ENCODE data around the gene PKP2.
A peak's percentile ranks its signal among the peaks of the same experiment; 100 is the strongest.

The PKP2 gene

DNA sequence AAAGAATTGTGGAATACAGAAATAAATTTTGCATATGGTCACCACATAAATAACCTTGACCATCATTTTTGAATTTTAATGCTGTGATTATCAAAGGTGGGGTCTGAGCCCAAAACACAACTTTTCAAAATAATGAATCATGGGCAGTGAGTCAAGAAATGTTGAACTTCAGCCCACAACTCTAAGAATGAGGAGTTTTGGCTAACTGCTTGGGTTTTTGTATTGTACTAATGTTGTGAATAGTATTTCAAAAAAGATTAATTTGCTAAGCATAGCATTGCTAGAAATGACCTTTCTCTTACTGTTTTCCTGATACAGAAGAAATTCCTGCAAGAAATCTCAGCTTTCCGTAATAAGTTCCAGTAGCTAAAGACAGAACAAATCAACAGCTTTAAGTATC, 116.5 kb downstream of the PKP2 start:
- DNase-seq: no peak
- in situ Hi-C loops (cut with HindIII; ENCODE audit: low pct_ligation_motif_present, low pct_unique_long_range_greater_than_20kb, low sequenced_read_pairs): no loop called here

DNA sequence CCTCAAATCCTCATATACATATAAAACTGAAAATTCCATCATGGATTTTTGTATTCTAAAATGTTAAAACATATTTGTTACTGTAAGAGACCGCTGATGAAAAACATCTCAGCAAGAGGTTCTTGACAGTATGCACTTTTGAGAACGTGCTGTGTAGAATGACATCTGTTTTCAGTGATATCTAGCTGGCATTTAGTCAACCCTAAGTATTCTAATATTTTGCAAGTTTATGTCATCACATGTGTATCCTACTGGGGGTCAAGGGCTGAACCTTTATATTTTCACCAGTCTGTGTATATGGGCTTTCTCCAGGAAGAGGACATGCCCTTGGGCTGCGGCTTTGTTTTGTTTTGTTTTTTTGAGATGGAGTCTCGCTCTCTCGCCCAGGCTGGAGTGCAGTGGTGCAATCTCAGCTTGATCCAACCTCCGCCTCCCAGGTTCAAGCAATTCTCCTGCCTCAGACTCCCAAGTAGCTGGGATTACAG, 118.8 kb downstream of the PKP2 start:
- in situ Hi-C loops (cut with HindIII; ENCODE audit: low pct_ligation_motif_present, low pct_unique_long_range_greater_than_20kb, low sequenced_read_pairs): no loop called here
- no peak for DNase-seq

DNA sequence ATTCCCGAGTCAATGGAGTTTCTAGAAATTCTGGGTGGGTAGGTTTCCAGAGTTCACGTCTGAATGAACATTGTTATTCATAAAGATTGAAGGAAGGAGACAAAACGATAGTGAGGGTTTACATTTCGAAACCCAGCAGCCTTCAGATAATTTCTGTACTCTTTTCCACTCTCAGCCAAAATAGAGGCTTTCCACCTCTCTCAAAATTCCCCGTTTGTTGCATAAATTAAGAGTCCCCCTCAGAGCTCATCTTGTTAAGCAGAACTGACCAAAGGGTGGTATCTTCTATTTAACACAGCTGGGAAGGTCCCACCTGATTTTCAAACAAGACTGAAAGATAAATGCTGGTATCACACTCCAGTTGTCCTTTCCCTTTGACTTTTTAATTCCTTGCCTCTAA, 119.4 kb downstream of the PKP2 start:
- DNase-seq: no peak
- in situ Hi-C loops (cut with HindIII; ENCODE audit: low pct_ligation_motif_present, low pct_unique_long_range_greater_than_20kb, low sequenced_read_pairs): no loop called here

DNA sequence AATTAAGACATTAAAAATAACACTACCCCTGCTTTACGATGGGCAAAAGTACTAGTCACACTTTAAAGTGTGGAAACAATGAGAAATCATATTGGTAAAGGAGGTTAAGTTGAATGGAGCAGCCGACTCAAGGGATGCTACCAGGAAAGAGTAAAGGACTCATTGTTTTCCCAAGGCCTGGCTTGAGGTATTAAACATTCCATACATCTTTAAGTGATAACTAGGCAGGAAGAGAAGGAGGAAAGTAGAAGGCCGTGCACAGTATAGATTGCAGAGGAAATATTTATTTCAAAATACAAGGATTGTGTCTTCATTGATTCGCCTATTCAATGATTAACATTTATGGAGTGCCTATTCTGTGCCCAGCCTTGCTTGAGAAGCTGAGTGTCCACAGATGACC, 120.3 kb downstream of the PKP2 start:
- no peak for DNase-seq
- in situ Hi-C loops (cut with HindIII; ENCODE audit: low pct_ligation_motif_present, low pct_unique_long_range_greater_than_20kb, low sequenced_read_pairs): no loop called here

DNA sequence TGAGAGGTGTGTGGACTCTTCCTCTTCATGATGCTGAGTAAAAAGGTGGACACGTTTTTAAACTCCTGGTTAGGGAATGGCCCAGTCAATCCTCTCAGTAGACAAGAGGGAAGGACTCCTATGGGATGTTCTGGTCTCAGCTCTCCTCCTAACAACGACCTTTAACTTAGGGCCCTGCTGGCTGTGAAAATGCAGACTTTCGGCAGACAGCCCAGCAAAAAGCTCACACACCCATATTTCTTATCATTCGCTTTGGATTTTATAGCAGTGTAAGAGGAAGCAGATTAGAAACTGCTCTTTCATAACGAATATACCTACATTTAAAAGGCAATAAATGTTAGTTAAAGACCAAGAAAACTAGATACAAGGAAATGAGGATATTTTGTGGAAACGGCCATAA, 122.9 kb downstream of the PKP2 start:
- in situ Hi-C loops (cut with HindIII; ENCODE audit: low pct_ligation_motif_present, low pct_unique_long_range_greater_than_20kb, low sequenced_read_pairs): loop anchor here (25.0 kb wide), 1 partner anchor 164 kb away; no protein-coding TSS in a partner anchor
- no peak for DNase-seq

DNA sequence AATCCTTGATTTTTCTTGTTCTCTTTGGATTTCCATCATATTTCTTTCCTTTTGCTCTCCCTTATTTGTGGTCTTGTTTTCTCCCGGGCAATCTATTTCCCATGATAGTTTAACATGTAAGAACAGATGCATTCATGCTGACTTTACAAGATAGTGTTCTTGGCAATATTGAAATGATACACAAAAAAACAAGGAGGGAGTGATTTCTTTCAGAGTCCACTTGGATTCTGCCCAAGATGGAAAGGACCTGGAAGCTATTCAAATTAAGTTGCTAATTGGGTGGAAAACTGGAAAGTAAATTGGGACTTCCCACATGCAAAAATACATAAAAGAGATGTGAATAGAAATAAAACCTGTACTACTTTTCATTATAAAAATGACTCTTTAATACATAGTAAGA, 126.4 kb downstream of the PKP2 start:
- in situ Hi-C loops (cut with HindIII; ENCODE audit: low pct_ligation_motif_present, low pct_unique_long_range_greater_than_20kb, low sequenced_read_pairs): loop anchor here (25.0 kb wide), 1 partner anchor 167 kb away; no protein-coding TSS in a partner anchor
- no peak for DNase-seq

DNA sequence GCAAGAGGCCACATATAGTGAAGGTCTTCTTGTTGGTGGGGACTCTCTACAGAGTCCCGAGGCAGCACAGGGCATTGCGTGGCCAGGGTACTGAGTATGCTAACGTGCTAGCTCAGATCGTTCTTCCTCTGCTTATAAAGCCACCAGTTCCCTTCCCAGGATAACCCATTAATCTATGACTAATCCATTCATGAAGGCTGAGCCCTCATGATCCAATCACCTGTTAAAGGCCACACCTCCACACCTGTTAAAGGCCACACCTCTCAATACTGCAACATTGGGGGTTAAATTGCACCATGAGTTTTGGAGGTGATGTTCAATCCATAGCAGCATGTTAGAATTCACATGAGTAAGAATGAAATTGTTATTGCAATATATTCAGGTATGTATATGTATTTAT, 128.1 kb downstream of the PKP2 start:
- no peak for DNase-seq
- in situ Hi-C loops (cut with HindIII; ENCODE audit: low pct_ligation_motif_present, low pct_unique_long_range_greater_than_20kb, low sequenced_read_pairs): loop anchor here (25.0 kb wide), 1 partner anchor 169 kb away; no protein-coding TSS in a partner anchor

DNA sequence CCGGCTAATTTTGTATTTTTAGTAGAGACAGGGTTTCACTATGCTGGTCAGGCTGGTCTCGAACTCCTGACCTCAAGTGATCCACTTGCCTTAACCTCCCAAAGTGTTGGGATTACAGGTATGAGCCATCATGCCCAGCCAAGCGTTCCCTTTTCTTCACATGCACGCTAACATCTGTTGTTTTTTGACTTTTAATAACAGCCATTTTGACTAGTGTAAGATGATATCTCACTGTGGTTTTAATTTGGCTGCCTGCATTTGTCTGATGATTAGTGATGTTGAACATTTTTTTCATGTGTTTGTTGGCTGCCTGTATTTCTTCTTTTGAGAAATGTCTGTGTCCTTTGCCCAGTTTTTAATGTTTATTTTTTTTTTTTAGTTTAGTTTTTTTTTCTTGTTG, 130.7 kb downstream of the PKP2 start:
- in situ Hi-C loops (cut with HindIII; ENCODE audit: low pct_ligation_motif_present, low pct_unique_long_range_greater_than_20kb, low sequenced_read_pairs): loop anchor here (25.0 kb wide), 1 partner anchor 171 kb away; no protein-coding TSS in a partner anchor
- no peak for DNase-seq

DNA sequence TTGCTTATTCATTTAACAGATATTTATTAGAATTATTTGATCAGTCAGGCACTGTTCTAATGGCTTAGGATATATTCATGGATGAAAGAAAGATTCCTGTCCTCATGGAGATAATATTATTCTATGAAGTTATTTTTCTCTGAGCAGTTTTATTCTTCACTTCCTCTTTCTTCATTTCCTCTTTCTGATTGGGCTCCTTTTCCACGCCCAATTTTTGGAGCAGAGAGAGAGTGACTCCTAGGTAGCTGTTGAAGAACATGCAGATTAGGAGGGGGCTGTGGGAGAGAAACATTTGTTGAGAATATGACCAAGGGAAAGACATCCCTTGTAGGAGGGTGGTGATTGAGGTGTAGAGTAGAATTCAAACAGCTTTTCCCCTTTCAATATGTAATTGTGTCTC, 134.9 kb downstream of the PKP2 start:
- DNase-seq: no peak
- in situ Hi-C loops (cut with HindIII; ENCODE audit: low pct_ligation_motif_present, low pct_unique_long_range_greater_than_20kb, low sequenced_read_pairs): loop anchor here (25.0 kb wide), 1 partner anchor 176 kb away; no protein-coding TSS in a partner anchor

DNA sequence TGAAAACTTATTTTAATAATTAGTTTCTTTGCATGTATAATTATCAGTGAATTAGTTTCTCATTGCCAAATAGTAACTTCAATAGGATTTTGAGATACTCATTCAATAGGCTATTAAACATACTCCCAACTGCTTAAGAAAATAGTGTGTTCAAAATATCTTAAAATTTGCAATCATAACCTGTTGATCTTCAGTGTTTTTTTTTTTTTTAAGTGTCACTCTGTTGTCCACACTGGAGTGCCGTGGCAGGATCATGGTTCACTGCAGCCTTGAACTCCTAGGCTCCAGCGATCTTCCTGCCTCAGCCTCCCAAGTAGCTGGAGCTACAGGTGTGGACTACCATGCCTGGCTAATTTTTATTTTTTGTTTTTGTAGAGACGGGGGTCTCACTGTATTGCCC, 139.4 kb downstream of the PKP2 start:
- in situ Hi-C loops (cut with HindIII; ENCODE audit: low pct_ligation_motif_present, low pct_unique_long_range_greater_than_20kb, low sequenced_read_pairs): loop anchor here (25.0 kb wide), 1 partner anchor 180 kb away; no protein-coding TSS in a partner anchor
- DNase-seq: no peak

DNA sequence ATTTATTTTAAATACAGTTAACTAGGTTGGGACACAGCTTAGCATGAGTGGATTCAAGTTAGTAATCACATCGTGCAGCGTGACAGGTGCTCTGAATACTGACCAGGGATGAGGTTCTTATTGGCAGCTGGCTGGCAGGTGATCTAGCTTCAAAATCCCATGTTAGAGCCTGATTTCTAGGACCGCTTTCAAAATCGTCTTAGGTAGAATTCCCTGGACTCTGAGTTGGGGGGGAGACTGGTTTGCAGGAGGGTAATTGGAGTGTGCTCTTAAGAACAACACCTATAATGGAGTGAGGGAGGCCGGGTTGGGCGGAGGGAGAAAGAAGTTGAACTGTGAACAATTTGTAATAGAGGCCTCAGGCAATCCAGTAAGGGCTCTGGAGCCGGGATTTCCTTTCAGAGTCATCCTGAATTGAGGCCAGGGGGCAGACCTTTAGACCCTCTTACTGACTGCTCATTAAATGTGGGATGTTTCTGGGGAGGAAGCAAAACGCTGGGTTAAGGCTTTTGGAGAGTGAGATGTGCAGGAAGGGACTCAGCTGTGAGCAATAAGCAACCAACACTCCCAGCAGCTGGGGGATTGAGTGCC, 140.0 kb downstream of the PKP2 start:
- in situ Hi-C loops (cut with HindIII; ENCODE audit: low pct_ligation_motif_present, low pct_unique_long_range_greater_than_20kb, low sequenced_read_pairs): loop anchor here (25.0 kb wide), 1 partner anchor 181 kb away; no protein-coding TSS in a partner anchor
- DNase-seq: no peak

DNA sequence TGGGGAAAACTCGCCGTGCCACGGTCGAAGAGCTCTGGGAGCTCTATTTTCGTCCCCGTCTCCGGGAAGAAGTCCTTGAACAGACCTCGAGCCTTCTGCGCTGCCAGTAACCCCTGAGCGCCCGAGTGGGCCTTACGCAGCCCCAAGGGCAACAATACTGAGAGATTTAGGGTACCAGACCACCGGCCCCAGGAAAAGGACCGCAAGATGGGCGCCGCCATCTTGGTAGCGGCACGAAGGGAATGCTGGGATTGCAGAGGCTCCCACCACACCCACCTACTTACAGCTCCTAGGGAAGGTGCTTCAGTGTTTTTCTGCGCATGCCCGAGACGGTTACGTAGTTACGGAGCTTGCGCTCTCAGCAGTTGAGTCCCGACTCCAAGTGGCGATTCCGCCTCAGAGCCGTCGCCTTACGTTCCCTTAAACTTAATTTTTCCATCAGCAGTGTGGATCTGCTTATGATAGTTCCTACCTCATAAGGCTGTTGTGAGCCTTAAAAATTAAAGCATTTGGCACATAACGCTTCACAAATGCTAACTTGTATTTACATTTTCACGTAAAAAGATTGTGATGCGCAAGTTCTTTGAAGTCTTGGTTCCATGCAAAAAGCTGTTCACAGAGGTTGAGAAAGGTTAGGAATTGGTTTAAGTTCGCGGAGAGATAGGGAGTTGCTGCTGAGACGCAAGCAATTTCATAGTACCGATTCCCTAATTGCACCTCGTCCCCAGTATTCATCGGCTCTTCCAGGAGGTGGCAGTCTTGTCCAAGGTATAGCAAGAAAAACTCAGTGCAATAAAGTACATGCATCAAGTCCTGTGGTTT, 140.7 kb downstream of the PKP2 start, which contains the start of gene YARS2:
TSS of gene YARS2 (minus strand) at position 244 of the 822 bp plus-strand sequence. CDS start at position 221, 23 bp downstream.
- in situ Hi-C loops (cut with HindIII; ENCODE audit: low pct_ligation_motif_present, low pct_unique_long_range_greater_than_20kb, low sequenced_read_pairs): loop anchor here (25.0 kb wide), 1 partner anchor 181 kb away; no protein-coding TSS in a partner anchor
- peak; percentile 100 for DNase-seq

DNA sequence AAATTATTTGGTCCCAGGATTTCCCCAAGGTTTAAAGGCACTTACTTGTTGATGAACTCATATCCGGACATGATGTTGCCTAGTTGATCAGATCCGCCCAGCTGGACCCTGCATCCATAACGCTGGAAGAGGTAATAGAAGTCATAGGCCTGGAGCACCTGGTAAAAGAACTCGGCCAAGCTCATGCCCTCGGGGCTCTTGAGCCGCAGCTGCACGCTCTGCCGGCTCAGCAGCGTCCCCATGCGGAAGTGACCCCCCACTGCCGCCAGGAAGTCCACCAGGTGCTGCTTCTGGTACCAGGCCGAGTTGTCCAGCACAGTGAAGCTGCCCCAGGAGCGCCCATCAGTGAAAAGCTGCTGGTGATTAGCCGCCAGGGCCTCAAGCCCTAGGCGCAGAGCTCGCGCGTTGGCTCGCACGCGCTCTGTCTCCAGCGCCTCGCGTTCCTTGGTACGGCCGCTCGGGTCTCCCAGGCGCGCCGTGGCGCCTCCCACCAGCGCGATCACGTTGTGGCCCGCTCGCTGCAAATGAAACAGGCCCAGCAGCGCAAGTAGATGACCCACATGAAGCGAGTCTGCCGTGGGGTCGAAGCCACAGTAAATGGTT, 141.4 kb downstream of the PKP2 start:
- DNase-seq: peak; percentile 88
- in situ Hi-C loops (cut with HindIII; ENCODE audit: low pct_ligation_motif_present, low pct_unique_long_range_greater_than_20kb, low sequenced_read_pairs): loop anchor here (25.0 kb wide), 1 partner anchor 182 kb away; no protein-coding TSS in a partner anchor

DNA sequence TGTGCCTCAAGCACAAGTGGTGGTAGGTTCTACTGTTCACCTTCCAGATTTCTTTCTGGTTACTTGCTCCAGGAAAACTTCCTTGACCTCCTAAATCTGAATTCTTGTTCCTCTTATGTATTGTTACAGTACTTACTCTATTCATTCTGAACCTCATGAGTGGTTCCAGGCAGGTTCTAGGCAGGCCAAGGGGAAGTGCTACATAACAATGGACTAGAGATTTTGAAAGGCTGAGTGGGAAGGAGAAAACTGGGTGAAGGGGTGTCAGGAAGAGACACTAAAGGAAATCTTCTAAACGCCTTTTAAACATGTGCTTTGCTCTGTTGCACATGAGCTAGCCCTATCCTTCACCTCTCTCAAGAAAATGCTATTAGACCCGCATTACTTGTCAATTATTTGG, 142.5 kb downstream of the PKP2 start:
- in situ Hi-C loops (cut with HindIII; ENCODE audit: low pct_ligation_motif_present, low pct_unique_long_range_greater_than_20kb, low sequenced_read_pairs): loop anchor here (25.0 kb wide), 1 partner anchor 183 kb away; no protein-coding TSS in a partner anchor
- no peak for DNase-seq

DNA sequence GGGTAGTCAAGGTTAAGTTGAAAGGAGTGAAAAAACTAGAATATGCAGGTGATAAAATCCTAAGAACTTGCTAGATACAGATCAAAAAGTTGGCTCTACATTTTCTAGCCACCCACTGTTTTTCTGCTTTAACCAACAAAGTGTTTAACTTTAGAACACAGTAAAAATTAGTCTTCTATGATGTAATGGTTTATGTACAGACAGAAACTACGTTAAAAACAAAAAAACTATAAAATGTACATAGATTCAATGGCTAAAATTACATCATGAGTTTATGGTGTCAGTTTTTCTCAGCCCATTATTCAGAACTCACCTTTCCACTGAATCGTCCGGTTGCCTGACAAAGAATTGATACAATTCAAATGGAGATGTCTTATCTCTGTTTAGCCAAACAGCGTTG, 143.0 kb downstream of the PKP2 start:
- DNase-seq: no peak
- in situ Hi-C loops (cut with HindIII; ENCODE audit: low pct_ligation_motif_present, low pct_unique_long_range_greater_than_20kb, low sequenced_read_pairs): loop anchor here (25.0 kb wide), 1 partner anchor 184 kb away; no protein-coding TSS in a partner anchor

DNA sequence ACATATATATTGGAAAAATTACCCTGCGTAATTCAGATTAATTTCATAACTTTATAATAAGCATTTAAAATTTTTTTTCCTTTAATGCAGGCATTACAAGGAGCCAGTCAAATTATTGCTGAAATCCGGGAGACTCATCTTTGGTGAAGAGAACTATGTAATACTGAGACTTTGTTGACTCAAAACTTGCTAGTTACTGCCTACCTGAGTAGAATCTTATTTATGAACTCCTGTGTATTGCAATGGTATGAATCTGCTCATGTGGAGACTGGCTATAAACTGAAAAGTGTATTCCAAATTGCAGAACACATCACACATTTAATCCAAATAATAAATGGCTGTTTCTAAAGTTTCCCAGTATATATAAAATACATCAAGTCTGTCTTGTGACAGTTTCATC, 153.3 kb downstream of the PKP2 start:
- in situ Hi-C loops (cut with HindIII; ENCODE audit: low pct_ligation_motif_present, low pct_unique_long_range_greater_than_20kb, low sequenced_read_pairs): no loop called here
- DNase-seq: no peak

DNA sequence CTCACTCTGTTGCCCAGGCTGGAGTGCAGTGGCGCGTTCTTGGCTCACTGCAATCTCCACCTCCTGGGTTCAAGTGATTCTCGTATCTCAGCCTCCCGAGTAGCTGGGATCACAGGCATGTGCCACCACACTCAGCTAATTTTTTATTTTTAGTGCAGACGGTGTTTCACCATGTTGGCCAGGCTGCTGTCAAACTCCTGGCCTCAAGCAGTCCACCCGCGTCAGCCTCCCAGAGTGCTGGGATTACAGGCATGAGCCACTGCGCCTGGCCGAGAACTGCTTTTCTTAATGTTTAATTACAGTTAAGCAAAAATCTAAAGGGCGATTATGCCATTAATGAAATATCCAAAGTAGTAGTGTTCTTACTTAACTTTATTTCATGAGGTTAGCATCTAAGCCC, 154.4 kb downstream of the PKP2 start:
- in situ Hi-C loops (cut with HindIII; ENCODE audit: low pct_ligation_motif_present, low pct_unique_long_range_greater_than_20kb, low sequenced_read_pairs): no loop called here

More for the DNA sequence above, 154.4 kb downstream of the PKP2 start:
- DNase-seq: no peak

Measured in ACHN (cell line).